GM12878 (cell line): Measurements from ENCODE around the gene P2RX7. TPM values are rescaled to one million over a fixed set of nuclear protein-coding genes. Genes with fewer than 3 reads are reported as not detected.

Experiments used
- ATF3 ChIP-seq: IDR thresholded peaks from 2 replicates; pipeline ENCODE4 v1.6.1; 2011; ENCODE audit warnings: low read depth, mild to moderate bottlenecking, low read length, moderate library complexity, borderline replicate concordance; ENCODE audit errors: extremely low read depth
- E2F8 ChIP-seq: fragments of 450-650 bp; IDR thresholded peaks from 2 replicates; pipeline ENCODE4 v1.6.1; 2018; ENCODE audit warnings: mild to moderate bottlenecking, low read depth, moderate library complexity; ENCODE audit not compliant: partially characterized antibody
- EP300 ChIP-seq, 2 experiments: fragments of 150-350 bp in 1 of 2; IDR thresholded peaks; 2 replicates each; pipeline ENCODE4 v1.6.1; 2011 to 2012; ENCODE audit warnings: low read depth in 2 of 2, low read length in 2 of 2, borderline replicate concordance in 1 of 2, improper control_type of control experiment in 1 of 2, inconsistent platforms in 1 of 2; ENCODE audit not compliant: control insufficient read depth in 1 of 2
- ETV6 ChIP-seq, 2 experiments: fragments of 450-650 bp in 1 of 2; IDR thresholded peaks in 1 of 2; conservative IDR thresholded peaks in 1 of 2; 2 replicates each; pipeline ENCODE4 v1.6.1; 2014; ENCODE audit warnings: antibody characterized with exemption in 1 of 2, borderline replicate concordance in 1 of 2, low read depth in 1 of 2, mild to moderate bottlenecking in 1 of 2, moderate library complexity in 1 of 2
- FOXK2 ChIP-seq: fragments of 450-650 bp; IDR thresholded peaks from 2 replicates; pipeline ENCODE4 v1.6.1; 2017; ENCODE audit warnings: mild to moderate bottlenecking, moderate library complexity
- GABPA ChIP-seq: IDR thresholded peaks from 2 replicates; pipeline ENCODE4 v1.6.1; 2014; ENCODE audit warnings: antibody characterized with exemption, low read depth, mild to moderate bottlenecking, inconsistent platforms
- MEF2B ChIP-seq: fragments of 450-650 bp; IDR thresholded peaks from 2 replicates; pipeline ENCODE4 v1.6.1; 2018; ENCODE audit warnings: mild to moderate bottlenecking, moderate library complexity; ENCODE audit not compliant: partially characterized antibody, poor library complexity, severe bottlenecking
- MXI1 ChIP-seq: fragments of 150-350 bp; IDR thresholded peaks from 2 replicates; pipeline ENCODE4 v1.6.1; 2011; ENCODE audit warnings: low read depth, mild to moderate bottlenecking, inconsistent platforms, low read length, improper control_type of control experiment
- NRF1 ChIP-seq: conservative IDR thresholded peaks from 2 replicates; pipeline ENCODE4 v1.6.1; 2011; ENCODE audit warnings: mild to moderate bottlenecking, low read depth, low read length, improper control_type of control experiment
- PAX5 ChIP-seq: IDR thresholded peaks from 2 replicates; pipeline ENCODE4 v1.6.1; 2011; ENCODE audit warnings: low read depth, low read length, borderline replicate concordance
- PBX3 ChIP-seq: IDR thresholded peaks from 2 replicates; pipeline ENCODE4 v1.6.1; 2011; ENCODE audit warnings: mild to moderate bottlenecking, low read depth, low read length, moderate library complexity; ENCODE audit not compliant: insufficient replicate concordance
- PRDM15 ChIP-seq: fragments of 450-650 bp; formaldehyde crosslinking; IDR thresholded peaks from 2 replicates; pipeline ENCODE4 v1.4.0; 2020; ENCODE audit warnings: mild to moderate bottlenecking, moderate library complexity
- SMAD1 ChIP-seq: fragments of 450-650 bp; IDR thresholded peaks from 2 replicates; pipeline ENCODE4 v1.6.1; 2018; ENCODE audit warnings: mild to moderate bottlenecking, low read depth; ENCODE audit not compliant: partially characterized antibody
- SMARCA5 ChIP-seq: fragments of 450-650 bp; IDR thresholded peaks from 2 replicates; pipeline ENCODE4 v1.6.1; 2017; ENCODE audit warnings: mild to moderate bottlenecking
- SP1 ChIP-seq: IDR thresholded peaks from one replicate; pipeline ENCODE4 v1.6.1; 2011; ENCODE audit warnings: low read depth, low read length
- TCF12 ChIP-seq: IDR thresholded peaks from 2 replicates; pipeline ENCODE4 v1.6.1; 2011; ENCODE audit warnings: low read depth, mild to moderate bottlenecking, low read length
- ZNF217 ChIP-seq: fragments of 450-650 bp; IDR thresholded peaks from 2 replicates; pipeline ENCODE4 v1.6.1; 2017; ENCODE audit warnings: antibody characterized with exemption, mild to moderate bottlenecking
- polyA plus RNA-seq, 11 experiments: library from polyadenylated mRNA; depleted of rRNA in 4 of 11; unstranded in 6 of 11; stranded (reverse) in 5 of 11; fragments of >200 nt; fragmentation: Nextera tagmentation in 4 of 11; fragmentation: Illumina TruSeq in 1 of 11; extraction: Ambion mirVana in 4 of 11; extraction: Trizol in 1 of 11; gene quantifications; 1 replicate in 1 of 11; 2 replicates in 10 of 11; pipeline versions ENCODE4 v1.2.1 to v1.2.3, GENCODE V29; 2011 to 2016; ENCODE audit warnings: inconsistent platforms in 2 of 11, missing spikeins in 2 of 11, low read depth in 1 of 11
- total RNA-seq, 4 experiments: library from RNA; depleted of rRNA in 3 of 4; stranded (reverse); fragments of >200 nt in 3 of 4; fragmentation: Illumina TruSeq in 1 of 4; extraction: Trizol in 1 of 4; gene quantifications; 2 replicates each; pipeline versions ENCODE4 v1.2.1 to v1.2.3, GENCODE V29; 2013 to 2021
- TF ChIP-seq, protein P1 (sequence below): fragments of 450-650 bp; IDR thresholded peaks from 2 replicates; pipeline ENCODE4 v1.6.1; 2014; ENCODE audit warnings: mild to moderate bottlenecking

The P2RX7 gene
- total and polyA plus RNA-seq, 10 of the 15 experiments (the other 5 are each of a cell fraction or from before 2014, with no cell fraction given): 0.74 to 2.6 (median 1.5) TPM

- TF ChIP-seq PRDM15 (CRISPR knock-in tag): no peak
- TF ChIP-seq PAX5: no peak
- no peak for TF ChIP-seq NRF1
- TF ChIP-seq, protein P1, sequence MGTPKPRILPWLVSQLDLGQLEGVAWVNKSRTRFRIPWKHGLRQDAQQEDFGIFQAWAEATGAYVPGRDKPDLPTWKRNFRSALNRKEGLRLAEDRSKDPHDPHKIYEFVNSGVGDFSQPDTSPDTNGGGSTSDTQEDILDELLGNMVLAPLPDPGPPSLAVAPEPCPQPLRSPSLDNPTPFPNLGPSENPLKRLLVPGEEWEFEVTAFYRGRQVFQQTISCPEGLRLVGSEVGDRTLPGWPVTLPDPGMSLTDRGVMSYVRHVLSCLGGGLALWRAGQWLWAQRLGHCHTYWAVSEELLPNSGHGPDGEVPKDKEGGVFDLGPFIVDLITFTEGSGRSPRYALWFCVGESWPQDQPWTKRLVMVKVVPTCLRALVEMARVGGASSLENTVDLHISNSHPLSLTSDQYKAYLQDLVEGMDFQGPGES: no peak
- no peak; the same call in 1 of the 2 replicates for TF ChIP-seq SMARCA5
- peak; percentile 44 to 82; a peak in 1 of 4 replicates for TF ChIP-seq EP300 (IDR thresholded peaks at IDR 0.05; ENCODE audit: borderline replicate concordance in 1 of 2, control insufficient read depth in 1 of 2, low read depth in 2 of 2, low read length in 2 of 2)
- 0 out of 2 replicates have a peak, but pooled peaks have one; percentile 69 for TF ChIP-seq ZNF217
- TF ChIP-seq SMAD1: no peak
- TF ChIP-seq SP1: peak; percentile 34
- no peak for TF ChIP-seq ATF3
- TF ChIP-seq PBX3: no peak
- no peak; the same call in 1 of the 2 replicates for TF ChIP-seq FOXK2
- peak; percentile 95 for TF ChIP-seq MEF2B
- TF ChIP-seq GABPA: no peak
- TF ChIP-seq E2F8: no peak
- TF ChIP-seq ETV6 (conservative IDR thresholded peaks at IDR 0.05 in 1 of 2, IDR thresholded peaks at IDR 0.05 in 1 of 2; ENCODE audit: borderline replicate concordance in 1 of 2, low read depth in 1 of 2): peak in 1 of 2 experiments; percentile 51; a peak in 1 of 4 replicates
- no peak for TF ChIP-seq TCF12
- no peak for TF ChIP-seq MXI1
Observed at GRCh38 chr12:121110211-121110940, 22.3 kb upstream of the P2RX7 start (continued).
